Stimulated activated effector memory CD8-positive, alpha-beta T cell treated with anti-CD3 and anti-CD28 coated beads, Interleukin-12 subunit alpha, Interleukin-12 subunit beta, amount 100 ng/mL, for 72 hours (primary cell): ENCODE data around the gene PEAR1.
A peak's percentile ranks its signal among the peaks of the same experiment; 100 is the strongest.

ENCODE experiments used
- ATAC-seq: fragments of 150-1000 bp; cut with Tn5 transposase; 2 replicates; pipeline ENCODE4 v1.10.0; 2021
- DNase-seq, 2 donors: peaks; one replicate each; pipeline ENCODE4 v3.0.0; 2021 to 2022; ENCODE audit warnings: low spot score in 2 of 2
- H3K27ac Mint-ChIP-seq: one replicate; pipeline ENCODE4 v1.8.0; 2022; ENCODE audit warnings: mild to moderate bottlenecking, mixed read lengths
- H3K36me3 Mint-ChIP-seq: one replicate; pipeline ENCODE4 v1.8.0; 2022; ENCODE audit warnings: mild to moderate bottlenecking, mixed read lengths
- H3K4me1 Mint-ChIP-seq: one replicate; pipeline ENCODE4 v1.8.0; 2022; ENCODE audit warnings: mixed read lengths
- H3K4me3 Mint-ChIP-seq: one replicate; pipeline ENCODE4 v1.8.0; 2022; ENCODE audit warnings: mild to moderate bottlenecking, mixed read lengths
- H3K9me3 Mint-ChIP-seq: one replicate; pipeline ENCODE4 v1.8.0; 2022; ENCODE audit warnings: mixed read lengths

The PEAR1 gene

GRCh38 chr1:156856282-156856785, 37.2 kb upstream of the PEAR1 start:
- no peak overlapping the region for H3K27ac Mint-ChIP-seq
- no peaks in the 10 kb centered on the region for H3K36me3 Mint-ChIP-seq
- H3K4me1 Mint-ChIP-seq, result peaks cover 22% of the 10 kb centered on the region
- ATAC-seq, result no peak
- H3K4me3 Mint-ChIP-seq, result no peak overlapping the region
- no peaks in the 10 kb centered on the region for H3K9me3 Mint-ChIP-seq
- no peak for DNase-seq

GRCh38 chr1:156857532-156857931, 36.0 kb upstream of the PEAR1 start:
- peaks cover 31% of the 10 kb centered on the region for H3K4me1 Mint-ChIP-seq
- H3K9me3 Mint-ChIP-seq, result no peaks in the 10 kb centered on the region
- no peaks in the 10 kb centered on the region for H3K36me3 Mint-ChIP-seq
- DNase-seq, result no peak
- H3K27ac Mint-ChIP-seq, result no peak overlapping the region
- no peak overlapping the region for H3K4me3 Mint-ChIP-seq
- ATAC-seq, result no peak

DNA sequence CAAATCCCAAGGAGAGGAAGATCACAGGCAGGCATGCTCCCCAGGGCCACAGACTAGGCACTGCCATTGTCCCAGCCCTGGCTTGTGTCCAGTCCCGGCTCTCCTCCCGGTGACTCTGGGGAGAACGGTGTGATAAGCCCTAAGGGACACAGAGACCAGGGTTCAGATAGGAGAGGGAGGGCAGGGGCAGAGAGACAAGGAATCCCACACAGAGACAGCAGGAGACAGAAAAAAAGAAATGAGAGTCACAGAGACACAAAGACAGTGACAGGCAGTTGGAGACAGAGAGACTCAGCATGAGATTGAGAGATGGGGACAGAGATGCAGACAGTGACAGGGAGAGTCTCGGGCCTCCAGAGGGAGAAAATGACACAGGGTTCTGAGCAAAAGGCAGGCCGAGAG, 35.0 kb upstream of the PEAR1 start:
- H3K4me1 Mint-ChIP-seq, result peaks cover 42% of the 10 kb centered on the region
- ATAC-seq (no peak), DNase-seq (no peak)
- no peaks in the 10 kb centered on the region for H3K36me3 Mint-ChIP-seq
- H3K4me3 Mint-ChIP-seq, result peak overlapping the region; percentile 74
- H3K27ac Mint-ChIP-seq, result no peak overlapping the region
- H3K9me3 Mint-ChIP-seq, result no peaks in the 10 kb centered on the region

GRCh38 chr1:156858959-156859522, 34.5 kb upstream of the PEAR1 start, which contains the start of gene INSRR:
INSRR (minus strand) TSS chr1:156859117; CDS start chr1:156858621, 496 bp downstream.
- Mint-ChIP-seq H3K36me3 (no peaks in the 10 kb centered on the region), H3K4me3 (peak within 1 kb of the TSS; percentile 74), H3K4me1 (peaks cover 46% of the 10 kb centered on the region), H3K27ac (no peak within 1 kb of the TSS), H3K9me3 (no peaks in the 10 kb centered on the region)
- DNase-seq (no peak), ATAC-seq (no peak)

GRCh38 chr1:156859523-156860112, 33.9 kb upstream of the PEAR1 start:
- Mint-ChIP-seq H3K4me3 (peak overlapping the region; percentile 74), H3K4me1 (peaks cover 50% of the 10 kb centered on the region), H3K36me3 (no peaks in the 10 kb centered on the region), H3K27ac (no peak overlapping the region), H3K9me3 (no peaks in the 10 kb centered on the region)
- ATAC-seq, result peak; percentile 4
- peak; percentile 18 to 68 for DNase-seq

DNA sequence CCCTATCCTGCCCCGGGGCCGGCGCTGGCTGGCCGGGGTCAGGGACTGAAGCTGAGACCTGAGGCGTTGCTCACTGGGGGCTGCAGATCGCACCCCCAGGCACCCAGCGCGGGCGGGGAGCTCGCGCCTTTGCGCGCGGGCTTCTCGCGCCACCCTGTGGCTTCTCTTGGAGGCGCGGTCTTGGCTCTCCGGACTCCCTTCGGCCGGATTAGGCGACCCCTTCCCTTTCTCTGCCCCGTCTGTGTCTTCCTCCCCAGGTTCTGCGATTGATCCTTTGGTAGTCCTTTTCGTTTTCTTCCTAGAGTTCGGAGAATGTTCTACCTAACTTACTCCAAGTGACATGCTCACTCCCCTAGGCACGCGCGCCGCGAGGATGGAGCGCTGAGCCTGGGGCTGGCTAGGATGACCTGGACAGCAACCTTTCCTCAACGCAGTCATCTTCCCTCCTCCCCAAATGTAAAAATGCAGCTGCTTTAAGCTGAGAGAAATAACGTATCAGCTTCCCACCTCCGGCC, 33.3 kb upstream of the PEAR1 start:
- Mint-ChIP-seq H3K4me3 (peak overlapping the region; percentile 74), H3K27ac (no peak overlapping the region), H3K9me3 (no peaks in the 10 kb centered on the region), H3K36me3 (no peaks in the 10 kb centered on the region), H3K4me1 (peaks cover 53% of the 10 kb centered on the region)
- DNase-seq (peak; percentile 58 to 83), ATAC-seq (peak; percentile 70)

GRCh38 chr1:156860628-156861423, 32.7 kb upstream of the PEAR1 start, which contains the start of gene NTRK1:
NTRK1 (plus strand) TSS chr1:156860865; CDS start chr1:156860935, 70 bp downstream.
- Mint-ChIP-seq H3K4me1 (peaks cover 60% of the 10 kb centered on the region), H3K4me3 (peak within 1 kb of the TSS; percentile 74), H3K9me3 (no peaks in the 10 kb centered on the region), H3K27ac (peak within 1 kb of the TSS; percentile 76), H3K36me3 (no peaks in the 10 kb centered on the region)
- ATAC-seq (peak; percentile 76), DNase-seq (peak in 1 of 2 donors; percentile 68)

GRCh38 chr1:156862584-156862983, 30.9 kb upstream of the PEAR1 start:
- no peaks in the 10 kb centered on the region for H3K9me3 Mint-ChIP-seq
- H3K4me1 Mint-ChIP-seq, result peaks cover 74% of the 10 kb centered on the region
- peak overlapping the region; percentile 43 for H3K27ac Mint-ChIP-seq

GRCh38 chr1:156862997-156863599, 30.4 kb upstream of the PEAR1 start:
- H3K9me3 Mint-ChIP-seq, result no peaks in the 10 kb centered on the region
- peak overlapping the region; percentile 43 for H3K27ac Mint-ChIP-seq
- peak overlapping the region; percentile 74 for H3K4me3 Mint-ChIP-seq
- no peak for DNase-seq
- peaks cover 79% of the 10 kb centered on the region for H3K4me1 Mint-ChIP-seq
- H3K36me3 Mint-ChIP-seq, result no peaks in the 10 kb centered on the region
- peak; percentile 65 for ATAC-seq

More at GRCh38 chr1:156862584-156862983, 30.9 kb upstream of the PEAR1 start:
- no peak for DNase-seq
- Mint-ChIP-seq H3K36me3 (no peaks in the 10 kb centered on the region), H3K4me3 (peak overlapping the region; percentile 74)
- no peak for ATAC-seq

GRCh38 chr1:156863631-156864030, 29.9 kb upstream of the PEAR1 start:
- Mint-ChIP-seq H3K4me1 (peaks cover 77% of the 10 kb centered on the region), H3K36me3 (no peaks in the 10 kb centered on the region), H3K4me3 (peak overlapping the region; percentile 74), H3K27ac (peak overlapping the region; percentile 43), H3K9me3 (no peaks in the 10 kb centered on the region)
- DNase-seq (no peak), ATAC-seq (no peak)

DNA sequence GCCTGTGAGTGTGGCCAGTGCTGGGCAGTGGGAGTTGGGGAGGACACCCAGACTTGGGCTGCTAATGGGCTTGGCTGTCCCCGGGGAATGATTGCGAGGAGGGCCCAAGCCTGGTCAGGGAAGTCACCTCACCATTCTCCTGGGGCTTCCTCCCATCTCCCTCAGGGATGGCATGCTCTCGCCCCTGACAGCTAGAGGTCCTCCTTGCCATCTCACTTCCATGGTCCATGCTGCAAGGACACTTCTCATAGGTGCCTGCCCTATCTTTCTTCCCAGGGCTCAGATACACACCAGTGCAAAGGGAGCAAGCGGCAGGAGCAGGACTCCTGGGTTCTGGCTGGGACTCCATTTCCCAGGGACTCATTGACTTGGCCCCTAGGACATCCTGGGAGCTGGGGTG, 28.7 kb upstream of the PEAR1 start:
- Mint-ChIP-seq H3K9me3 (no peaks in the 10 kb centered on the region), H3K4me3 (no peak overlapping the region), H3K27ac (no peak overlapping the region), H3K36me3 (peaks cover 5% of the 10 kb centered on the region), H3K4me1 (peaks cover 73% of the 10 kb centered on the region)
- no peak for ATAC-seq
- DNase-seq, result no peak

- H3K9me3 Mint-ChIP-seq, result no peaks in the 10 kb centered on the region
- ATAC-seq (no peak), DNase-seq (no peak)
- H3K4me1 Mint-ChIP-seq, result peaks cover 72% of the 10 kb centered on the region
- peaks cover 6% of the 10 kb centered on the region for H3K36me3 Mint-ChIP-seq
- H3K4me3 Mint-ChIP-seq, result peak overlapping the region; percentile 26
- peak overlapping the region; percentile 7 for H3K27ac Mint-ChIP-seq
These were observed 28.3 kb upstream of the PEAR1 start for GRCh38 chr1:156865258-156865657.

- Mint-ChIP-seq H3K36me3 (peaks cover 6% of the 10 kb centered on the region), H3K27ac (peak overlapping the region; percentile 7), H3K4me1 (peaks cover 75% of the 10 kb centered on the region), H3K4me3 (peak overlapping the region; percentile 26), H3K9me3 (no peaks in the 10 kb centered on the region)
- ATAC-seq (no peak), DNase-seq (no peak)
These were observed 27.7 kb upstream of the PEAR1 start for GRCh38 chr1:156865865-156866248.

GRCh38 chr1:156866249-156866909, 27.1 kb upstream of the PEAR1 start:
- DNase-seq (no peak), ATAC-seq (no peak)
- Mint-ChIP-seq H3K4me1 (peaks cover 78% of the 10 kb centered on the region), H3K36me3 (peaks cover 6% of the 10 kb centered on the region), H3K9me3 (no peaks in the 10 kb centered on the region), H3K4me3 (peak overlapping the region; percentile 26), H3K27ac (peak overlapping the region; percentile 74)
